ENCODE measurements around the gene WBP1L. TPM values are rescaled to one million over a fixed set of nuclear protein-coding genes. Genes with fewer than 3 reads are reported as not detected.
"Not testable (repeated sequence)": the region's sequence is repeated elsewhere in the genome, so short reads cannot be mapped to it uniquely, and the experiment has no call there.

Gene WBP1L
- polyA plus RNA-seq, 3 donors, result 24.8 to 43.0 (median 38.3) TPM

DNA sequence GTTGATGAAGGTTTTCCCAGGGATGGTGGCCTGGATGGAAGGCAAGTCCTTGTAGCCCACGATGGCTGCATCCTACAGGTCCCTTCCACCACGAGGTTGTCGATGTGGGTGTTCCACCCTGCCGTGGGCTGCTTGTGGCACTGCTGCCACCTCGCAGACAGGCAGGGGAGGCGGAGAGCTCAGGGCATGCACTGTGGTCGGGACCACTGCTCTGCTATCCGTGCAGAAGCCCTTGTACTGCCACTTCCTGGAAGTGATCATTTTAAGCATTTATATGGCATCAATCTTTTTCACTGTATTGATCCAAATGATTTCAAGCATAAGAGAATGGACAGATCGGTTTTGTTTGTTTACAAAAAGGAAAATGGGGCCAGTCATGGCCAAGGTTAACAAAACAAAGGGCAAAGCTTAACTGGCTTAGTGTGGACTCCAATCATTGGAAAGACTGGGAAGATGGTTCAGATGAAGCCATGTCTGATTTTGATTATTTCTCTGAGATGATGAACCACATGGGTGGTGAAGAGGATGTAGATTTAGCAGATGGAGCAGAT, 101.7 kb downstream of the WBP1L start:
- H3K4me3 ChIP-seq (replicated peaks in 1 of 3; ENCODE audit: low read depth in 2 of 3, low read length in 3 of 3), result no peak overlapping the region
- no peak overlapping the region for H3K27ac ChIP-seq (ENCODE audit: low read depth in 1 of 2, low read length in 2 of 2)
- no peak overlapping the region for H3K9ac ChIP-seq (ENCODE audit: insufficient read depth, low read length, poor library complexity, severe bottlenecking)
- intact Hi-C loops (cut with micrococcal nuclease), result no loop called here
- no peaks in the 10 kb centered on the region for H3K27me3 ChIP-seq (ENCODE audit: control insufficient read depth in 2 of 2, insufficient read depth in 2 of 2, low read length in 2 of 2)
- no peak overlapping the region for H3K4me2 ChIP-seq (replicated peaks; ENCODE audit: extremely low read depth, low read length, poor library complexity, severe bottlenecking)
- TF ChIP-seq, protein P1, sequence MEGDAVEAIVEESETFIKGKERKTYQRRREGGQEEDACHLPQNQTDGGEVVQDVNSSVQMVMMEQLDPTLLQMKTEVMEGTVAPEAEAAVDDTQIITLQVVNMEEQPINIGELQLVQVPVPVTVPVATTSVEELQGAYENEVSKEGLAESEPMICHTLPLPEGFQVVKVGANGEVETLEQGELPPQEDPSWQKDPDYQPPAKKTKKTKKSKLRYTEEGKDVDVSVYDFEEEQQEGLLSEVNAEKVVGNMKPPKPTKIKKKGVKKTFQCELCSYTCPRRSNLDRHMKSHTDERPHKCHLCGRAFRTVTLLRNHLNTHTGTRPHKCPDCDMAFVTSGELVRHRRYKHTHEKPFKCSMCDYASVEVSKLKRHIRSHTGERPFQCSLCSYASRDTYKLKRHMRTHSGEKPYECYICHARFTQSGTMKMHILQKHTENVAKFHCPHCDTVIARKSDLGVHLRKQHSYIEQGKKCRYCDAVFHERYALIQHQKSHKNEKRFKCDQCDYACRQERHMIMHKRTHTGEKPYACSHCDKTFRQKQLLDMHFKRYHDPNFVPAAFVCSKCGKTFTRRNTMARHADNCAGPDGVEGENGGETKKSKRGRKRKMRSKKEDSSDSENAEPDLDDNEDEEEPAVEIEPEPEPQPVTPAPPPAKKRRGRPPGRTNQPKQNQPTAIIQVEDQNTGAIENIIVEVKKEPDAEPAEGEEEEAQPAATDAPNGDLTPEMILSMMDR (IDR thresholded peaks at IDR 0.05), result no peak
- H4K20me1 ChIP-seq (ENCODE audit: insufficient read depth, low read length), result no peaks in the 10 kb centered on the region
- WGBS (ENCODE audit: insufficient coverage), result 100% methylated on average over 7 of the region's 9 CpGs
- Mint-ChIP-seq H3K9me3 (peaks cover 14 to 25% (median 23%) of the 10 kb centered on the region in 7 donors), H3K27ac (no peak overlapping the region), H3K4me3 (no peak overlapping the region), H3K4me1 (no peaks in the 10 kb centered on the region), H3K36me3 (peaks cover 0 to 5% of the 10 kb centered on the region in 2 donors), H3K27me3 (ENCODE audit: low read depth in 3 of 3) (peaks cover 3 to 5% (median 3%) of the 10 kb centered on the region in 3 donors)
- H3K9me3 ChIP-seq (replicated peaks in 1 of 2; ENCODE audit: control insufficient read depth in 1 of 2, insufficient read depth in 1 of 2, low read length in 2 of 2), result peaks cover 12 to 19% of the 10 kb centered on the region in 2 donors
- DNase-seq, result no peak
- H3K79me2 ChIP-seq (ENCODE audit: insufficient read depth, low read length), result no peaks in the 10 kb centered on the region
- H3K4me1 ChIP-seq (ENCODE audit: control insufficient read depth in 1 of 2, insufficient read depth in 2 of 2, low read length in 2 of 2), result no peaks in the 10 kb centered on the region
- H3K36me3 ChIP-seq (replicated peaks in 1 of 2; ENCODE audit: control insufficient read depth in 1 of 2, insufficient read depth in 2 of 2, low read length in 2 of 2), result no peaks in the 10 kb centered on the region
- no peak overlapping the region for H2AFZ ChIP-seq (ENCODE audit: insufficient read depth, low read depth, low read length, poor library complexity, severe bottlenecking)

DNA sequence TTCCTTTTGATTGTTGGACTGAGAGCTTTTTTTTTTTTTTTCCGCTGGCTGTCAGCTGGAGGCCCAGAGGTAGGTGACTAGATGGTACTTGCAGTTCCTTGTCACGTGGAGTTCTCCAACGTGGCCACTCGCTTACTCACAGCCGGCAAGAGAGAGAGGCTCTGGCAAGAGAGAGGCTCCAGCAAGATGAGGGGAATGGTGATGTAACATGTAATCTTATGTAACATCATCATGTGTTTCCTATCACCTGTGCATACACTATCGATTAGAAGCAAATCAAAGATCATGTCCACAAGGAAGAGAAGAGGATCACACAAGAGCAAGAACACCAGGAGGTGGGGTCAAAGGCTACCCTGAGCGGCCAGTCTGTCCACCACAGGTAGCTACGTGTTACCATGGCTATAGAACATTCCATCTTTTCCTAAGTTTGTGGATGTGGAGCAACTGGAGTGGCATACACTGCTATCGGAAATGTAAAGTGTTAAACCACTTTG, 106.3 kb downstream of the WBP1L start:
- Histone ChIP-seq H3K9ac (ENCODE audit: insufficient read depth, low read length, poor library complexity, severe bottlenecking) (no peak overlapping the region), H3K79me2 (ENCODE audit: insufficient read depth, low read length) (peaks cover 2% of the 10 kb centered on the region), H3K27me3 (ENCODE audit: control insufficient read depth in 2 of 2, insufficient read depth in 2 of 2, low read length in 2 of 2) (no peaks in the 10 kb centered on the region), H2AFZ (ENCODE audit: insufficient read depth, low read depth, low read length, poor library complexity, severe bottlenecking) (no peak overlapping the region), H3K27ac (ENCODE audit: low read depth in 1 of 2, low read length in 2 of 2) (no peak overlapping the region), H3K9me3 (replicated peaks in 1 of 2; ENCODE audit: control insufficient read depth in 1 of 2, insufficient read depth in 1 of 2, low read length in 2 of 2) (peaks cover 0 to 4% of the 10 kb centered on the region in 2 donors), H3K4me2 (replicated peaks; ENCODE audit: extremely low read depth, low read length, poor library complexity, severe bottlenecking) (no peak overlapping the region), H4K20me1 (ENCODE audit: insufficient read depth, low read length) (peaks cover 2% of the 10 kb centered on the region), H3K4me3 (replicated peaks in 1 of 3; ENCODE audit: low read depth in 2 of 3, low read length in 3 of 3) (no peak overlapping the region), H3K36me3 (replicated peaks in 1 of 2; ENCODE audit: control insufficient read depth in 1 of 2, insufficient read depth in 2 of 2, low read length in 2 of 2) (no peaks in the 10 kb centered on the region), H3K4me1 (ENCODE audit: control insufficient read depth in 1 of 2, insufficient read depth in 2 of 2, low read length in 2 of 2) (peaks cover 4 to 6% of the 10 kb centered on the region in 2 donors)
- H3K9me3 Mint-ChIP-seq, result peaks cover under 1 to 3% (median 2%) of the 10 kb centered on the region in 7 donors
- H3K27ac Mint-ChIP-seq, result no peak overlapping the region
- TF ChIP-seq, protein P1 (IDR thresholded peaks at IDR 0.05), result no peak
- peaks cover 5% of the 10 kb centered on the region for H3K4me1 Mint-ChIP-seq
- no peaks in the 10 kb centered on the region for H3K36me3 Mint-ChIP-seq
- no CpG with 5 or more reads among the region's 9 CpGs for WGBS (ENCODE audit: insufficient coverage)
- peaks cover 2 to 5% (median 3%) of the 10 kb centered on the region in 3 donors for H3K27me3 Mint-ChIP-seq (ENCODE audit: low read depth in 3 of 3)
- H3K4me3 Mint-ChIP-seq, result no peak overlapping the region
- no peak for DNase-seq
- intact Hi-C loops (cut with micrococcal nuclease), result no loop called here

DNA sequence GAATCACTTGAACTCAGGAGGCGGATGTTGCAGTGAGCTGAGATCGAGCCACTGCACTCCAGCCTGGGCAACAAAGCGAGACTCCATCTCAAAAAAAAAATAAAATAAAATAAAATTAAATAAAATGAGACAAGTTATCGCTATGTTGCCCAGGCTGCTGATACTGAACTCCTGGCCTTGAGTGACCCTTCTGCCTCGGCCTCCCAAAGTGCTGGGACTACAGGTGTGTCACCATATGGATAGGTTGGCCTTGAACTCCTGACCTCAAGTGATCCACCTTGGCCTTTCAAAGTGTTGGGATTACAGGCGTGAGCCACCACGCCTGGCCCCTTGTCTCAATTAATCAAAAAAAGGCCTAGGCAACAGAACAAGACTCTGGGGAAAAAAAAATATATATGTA, 109.5 kb downstream of the WBP1L start:
- H3K4me3 ChIP-seq (replicated peaks in 1 of 3; ENCODE audit: low read depth in 2 of 3, low read length in 3 of 3); H3K9me3 ChIP-seq (replicated peaks in 1 of 2; ENCODE audit: control insufficient read depth in 1 of 2, insufficient read depth in 1 of 2, low read length in 2 of 2); H3K27ac ChIP-seq (ENCODE audit: low read depth in 1 of 2, low read length in 2 of 2); H3K4me3 Mint-ChIP-seq; intact Hi-C loops (cut with micrococcal nuclease); H3K27ac Mint-ChIP-seq; H3K9me3 Mint-ChIP-seq; H3K36me3 Mint-ChIP-seq; DNase-seq; H3K36me3 ChIP-seq (replicated peaks in 1 of 2; ENCODE audit: control insufficient read depth in 1 of 2, insufficient read depth in 2 of 2, low read length in 2 of 2); H3K9ac ChIP-seq (ENCODE audit: insufficient read depth, low read length, poor library complexity, severe bottlenecking); H3K27me3 ChIP-seq (ENCODE audit: control insufficient read depth in 2 of 2, insufficient read depth in 2 of 2, low read length in 2 of 2); H3K27me3 Mint-ChIP-seq (ENCODE audit: low read depth in 3 of 3); H2AFZ ChIP-seq (ENCODE audit: insufficient read depth, low read depth, low read length, poor library complexity, severe bottlenecking); H3K4me2 ChIP-seq (replicated peaks; ENCODE audit: extremely low read depth, low read length, poor library complexity, severe bottlenecking): not testable (repeated sequence)
- WGBS (ENCODE audit: insufficient coverage), result 100% methylated on average over 1 of the region's 7 CpGs
- peaks cover 31% of the 10 kb centered on the region for H4K20me1 ChIP-seq (ENCODE audit: insufficient read depth, low read length)
- peaks cover 16% of the 10 kb centered on the region for H3K4me1 Mint-ChIP-seq
- peaks cover 4 to 14% of the 10 kb centered on the region in 2 donors for H3K4me1 ChIP-seq (ENCODE audit: control insufficient read depth in 1 of 2, insufficient read depth in 2 of 2, low read length in 2 of 2)
- H3K79me2 ChIP-seq (ENCODE audit: insufficient read depth, low read length), result peaks cover 27% of the 10 kb centered on the region

All from CD14-positive monocyte (primary cell).